Neuronal stem cell (in vitro differentiated cells): ENCODE data around the gene RNF144A.
"Not testable (repeated sequence)": the region's sequence is repeated elsewhere in the genome, so short reads cannot be mapped to it uniquely, and the experiment has no call there.

ENCODE experiments used
- DNase-seq: peaks from one replicate; pipeline ENCODE4 v3.0.0-alpha.2; 2013; ENCODE audit warnings: low spot score
- H2AFZ ChIP-seq: one replicate; pipeline ENCODE4 v1.6.1; 2013; ENCODE audit warnings: mild to moderate bottlenecking, low read length, inconsistent platforms
- H2AK5ac ChIP-seq: 2 replicates; pipeline ENCODE4 v1.6.1; 2013; ENCODE audit warnings: low read depth, mild to moderate bottlenecking, inconsistent platforms, low read length, moderate library complexity, mixed read lengths
- H2BK120ac ChIP-seq: 2 replicates; pipeline ENCODE4 v1.6.1; 2013; ENCODE audit warnings: low read depth, mild to moderate bottlenecking, inconsistent platforms, low read length, moderate library complexity, mixed read lengths
- H2BK12ac ChIP-seq: one replicate; pipeline ENCODE4 v1.6.1; 2013; ENCODE audit warnings: low read length, inconsistent platforms
- H2BK15ac ChIP-seq: 2 replicates; pipeline ENCODE4 v1.6.1; 2013; ENCODE audit warnings: mild to moderate bottlenecking, low read length, inconsistent platforms, mixed read lengths
- H2BK5ac ChIP-seq: one replicate; pipeline ENCODE4 v1.6.1; 2013; ENCODE audit warnings: inconsistent platforms, mild to moderate bottlenecking, low read length, moderate library complexity
- H3K14ac ChIP-seq: one replicate; pipeline ENCODE4 v1.6.1; 2013; ENCODE audit warnings: low read length, inconsistent platforms
- H3K18ac ChIP-seq: 2 replicates; pipeline ENCODE4 v1.6.1; 2013; ENCODE audit warnings: low read length, inconsistent platforms
- H3K23ac ChIP-seq: 2 replicates; pipeline ENCODE4 v1.6.1; 2013; ENCODE audit warnings: low read depth, mild to moderate bottlenecking, mixed read lengths, low read length, inconsistent platforms; ENCODE audit not compliant: poor library complexity
- H3K27ac ChIP-seq: replicated peaks from 3 replicates; pipeline ENCODE4 v1.5.1; 2013; ENCODE audit warnings: low read length, inconsistent platforms
- H3K27me3 ChIP-seq, 3 experiments: 2 replicates each; pipeline ENCODE4 v1.6.1; 2013; ENCODE audit warnings: low read length in 3 of 3, mild to moderate bottlenecking in 2 of 3, inconsistent platforms in 1 of 3, low read depth in 1 of 3, mixed read lengths in 1 of 3, moderate library complexity in 1 of 3; ENCODE audit not compliant: control insufficient read depth in 3 of 3, insufficient read depth in 3 of 3
- H3K36me3 ChIP-seq, 2 donors: replicated peaks in 1 of 2; 2 replicates each; pipeline ENCODE4 v1.6.1; 2013; ENCODE audit warnings: low read length in 2 of 2; ENCODE audit not compliant: control insufficient read depth in 2 of 2, insufficient read depth in 2 of 2
- H3K4ac ChIP-seq: 2 replicates; pipeline ENCODE4 v1.6.1; 2013; ENCODE audit warnings: inconsistent platforms, mild to moderate bottlenecking, low read length, moderate library complexity
- H3K4me1 ChIP-seq, 2 donors: 1 replicate in 1 of 2; 2 replicates in 1 of 2; pipeline ENCODE4 v1.6.1; 2013; ENCODE audit warnings: low read length in 2 of 2, low read depth in 1 of 2; ENCODE audit not compliant: control insufficient read depth in 2 of 2, insufficient read depth in 1 of 2
- H3K4me2 ChIP-seq: one replicate; pipeline ENCODE4 v1.6.1; 2013; ENCODE audit warnings: mild to moderate bottlenecking, low read length, inconsistent platforms; ENCODE audit not compliant: insufficient read depth, poor library complexity, severe bottlenecking
- H3K4me3 ChIP-seq, 2 donors: 2 replicates each; pipeline ENCODE4 v1.5.1; 2013; ENCODE audit warnings: low read length in 2 of 2, mild to moderate bottlenecking in 2 of 2, inconsistent platforms in 1 of 2, moderate library complexity in 1 of 2
- H3K79me1 ChIP-seq: one replicate; pipeline ENCODE4 v1.6.1; 2013; ENCODE audit warnings: low read depth, mild to moderate bottlenecking, inconsistent platforms, low read length, moderate library complexity
- H3K9ac ChIP-seq: one replicate; pipeline ENCODE4 v1.6.1; 2013; ENCODE audit warnings: mild to moderate bottlenecking, low read depth, low read length, inconsistent platforms; ENCODE audit not compliant: poor library complexity
- H3K9me3 ChIP-seq, 2 donors: replicated peaks in 1 of 2; 2 replicates each; pipeline versions ENCODE3 to v1.6.1; 2013; ENCODE audit warnings: low read length in 2 of 2, mild to moderate bottlenecking in 2 of 2, inconsistent platforms in 1 of 2, low read depth in 1 of 2, mixed read lengths in 1 of 2, moderate library complexity in 1 of 2; ENCODE audit not compliant: control insufficient read depth in 2 of 2, insufficient read depth in 1 of 2
- H4K8ac ChIP-seq: one replicate; pipeline ENCODE4 v1.6.1; 2013; ENCODE audit warnings: low read depth, mild to moderate bottlenecking, inconsistent platforms, low read length, moderate library complexity
- H4K91ac ChIP-seq: one replicate; pipeline ENCODE4 v1.6.1; 2013; ENCODE audit warnings: low read length, low read depth, mild to moderate bottlenecking, inconsistent platforms; ENCODE audit not compliant: poor library complexity
- WGBS, 2 donors: extraction: QIAGEN DNeasy Blood & Tissue Kit; methylation state at CpG; one replicate each; pipeline ENCODE4 v1.1.7; 2013; ENCODE audit warnings: missing lambda C conversion rate in 2 of 2, mixed read lengths in 1 of 2; ENCODE audit not compliant: insufficient read length in 2 of 2, insufficient replicate concordance in 1 of 2; ENCODE audit errors: extremely low coverage in 2 of 2; 5-methylcytosine and 5-hydroxymethylcytosine counted together

Gene RNF144A

GRCh38 chr2:6896930-6897759 lies 20.1 kb upstream of the RNF144A start:
- Histone ChIP-seq H2AFZ (no peak overlapping the region), H3K23ac (no peak overlapping the region), H3K27me3 (no peaks in the 10 kb centered on the region), H2BK5ac (no peak overlapping the region), H3K9me3 (peaks cover 0 to 2% of the 10 kb centered on the region in 2 donors), H3K4me3 (no peak overlapping the region), H4K91ac (no peak overlapping the region), H2AK5ac (no peak overlapping the region), H3K4me2 (no peak overlapping the region), H3K27ac (no peak overlapping the region), H2BK12ac (no peak overlapping the region), H3K14ac (no peak overlapping the region), H3K9ac (no peak overlapping the region), H3K18ac (no peak overlapping the region), H2BK120ac (no peak overlapping the region), H3K4me1 (no peaks in the 10 kb centered on the region), H2BK15ac (no peak overlapping the region), H3K4ac (no peak overlapping the region), H4K8ac (no peak overlapping the region), H3K36me3 (no peaks in the 10 kb centered on the region), H3K79me1 (no peaks in the 10 kb centered on the region)
- no peak for DNase-seq
- WGBS, 2 donors, result no CpG with 5 or more reads among the region's 5 CpGs

- H3K36me3 ChIP-seq, H3K4me1 ChIP-seq: not testable (repeated sequence)
Measured at GRCh38 chr2:6902581-6902980, 14.6 kb upstream of the RNF144A start.

GRCh38 chr2:6905668-6906067 lies 11.5 kb upstream of the RNF144A start:
- no peak overlapping the region for H2AK5ac ChIP-seq
- no peaks in the 10 kb centered on the region for H3K36me3 ChIP-seq
- H3K4me1 ChIP-seq, result no peaks in the 10 kb centered on the region
- peaks cover 0 to 7% (median 0%) of the 10 kb centered on the region in 3 experiments for H3K27me3 ChIP-seq
- H3K79me1 ChIP-seq, result no peaks in the 10 kb centered on the region
- H3K4me3 ChIP-seq, result no peak overlapping the region
- no peaks in the 10 kb centered on the region for H3K9me3 ChIP-seq
- DNase-seq, result no peak
- no peak overlapping the region for H3K9ac ChIP-seq
- H4K91ac ChIP-seq, result no peak overlapping the region
- H2BK120ac ChIP-seq, result no peak overlapping the region
- no peak overlapping the region for H4K8ac ChIP-seq
- H3K23ac ChIP-seq, result no peak overlapping the region
- H2BK12ac ChIP-seq, result no peak overlapping the region
- WGBS, 2 donors, result no CpG with 5 or more reads among the region's 1 CpG
- no peak overlapping the region for H3K27ac ChIP-seq
- H2AFZ ChIP-seq, result no peak overlapping the region
- H2BK15ac ChIP-seq, result no peak overlapping the region
- no peak overlapping the region for H3K4me2 ChIP-seq
- H3K18ac ChIP-seq, result no peak overlapping the region
- no peak overlapping the region for H3K14ac ChIP-seq
- H3K4ac ChIP-seq, result no peak overlapping the region
- no peak overlapping the region for H2BK5ac ChIP-seq

More at GRCh38 chr2:6902581-6902980, 14.6 kb upstream of the RNF144A start:
- not testable (repeated sequence) for H2BK5ac ChIP-seq, H3K14ac ChIP-seq, DNase-seq, H4K8ac ChIP-seq, H3K4me3 ChIP-seq, H3K79me1 ChIP-seq, H3K9me3 ChIP-seq, H3K4me2 ChIP-seq, H3K18ac ChIP-seq, H3K27ac ChIP-seq, H3K4ac ChIP-seq, H3K23ac ChIP-seq, H3K27me3 ChIP-seq, H3K9ac ChIP-seq, H2BK15ac ChIP-seq, H2BK120ac ChIP-seq, H2AFZ ChIP-seq, H2BK12ac ChIP-seq, H4K91ac ChIP-seq, H2AK5ac ChIP-seq
- WGBS, 2 donors, result no CpG with 5 or more reads among the region's 2 CpGs

- Histone ChIP-seq H3K9ac (no peak overlapping the region), H3K4me1 (no peaks in the 10 kb centered on the region), H3K14ac (no peak overlapping the region), H4K8ac (no peak overlapping the region), H2AFZ (no peak overlapping the region), H3K4me3 (no peak overlapping the region), H4K91ac (no peak overlapping the region), H3K27ac (no peak overlapping the region), H3K36me3 (no peaks in the 10 kb centered on the region), H3K18ac (no peak overlapping the region), H2BK5ac (no peak overlapping the region), H3K4me2 (no peak overlapping the region), H2BK120ac (no peak overlapping the region), H2BK15ac (no peak overlapping the region), H2BK12ac (no peak overlapping the region), H3K27me3 (peaks cover 0 to 7% (median 0%) of the 10 kb centered on the region in 3 experiments), H3K9me3 (no peaks in the 10 kb centered on the region), H3K23ac (no peak overlapping the region), H3K4ac (no peak overlapping the region), H2AK5ac (no peak overlapping the region), H3K79me1 (no peaks in the 10 kb centered on the region)
- no CpG with 5 or more reads among the region's 1 CpG for WGBS, 2 donors
- no peak for DNase-seq
Measured at GRCh38 chr2:6906165-6906741, 11.0 kb upstream of the RNF144A start.
